Measurements from ENCODE around the gene ACBD3.

The ACBD3 gene

GRCh38 chr1:226111883-226112261 lies 74.7 kb downstream of the ACBD3 start:
- DNase-seq (ENCODE audit: low spot score), result no peak

GRCh38 chr1:226111098-226111882 lies 75.3 kb downstream of the ACBD3 start:
- DNase-seq (ENCODE audit: low spot score), result no peak

GRCh38 chr1:226110249-226111097 lies 76.1 kb downstream of the ACBD3 start:
- DNase-seq (ENCODE audit: low spot score), result peak; percentile 82

GRCh38 chr1:226109829-226110248 lies 76.7 kb downstream of the ACBD3 start:
- DNase-seq (ENCODE audit: low spot score), result peak; percentile 88

- no peak for DNase-seq (ENCODE audit: low spot score)
Observed at GRCh38 chr1:226108935-226109828, 77.4 kb downstream of the ACBD3 start.

- no peak for DNase-seq (ENCODE audit: low spot score)
Observed at GRCh38 chr1:226107471-226108460, 78.8 kb downstream of the ACBD3 start.

GRCh38 chr1:226104671-226105121 lies 81.8 kb downstream of the ACBD3 start:
- DNase-seq (ENCODE audit: low spot score), result no peak

GRCh38 chr1:226100436-226101391 lies 85.8 kb downstream of the ACBD3 start:
- DNase-seq (ENCODE audit: low spot score), result no peak

GRCh38 chr1:226098870-226099835 lies 87.4 kb downstream of the ACBD3 start:
- no peak for DNase-seq (ENCODE audit: low spot score)

GRCh38 chr1:226097866-226098625 lies 88.5 kb downstream of the ACBD3 start:
- no peak for DNase-seq (ENCODE audit: low spot score)

GRCh38 chr1:226095286-226095685 lies 91.3 kb downstream of the ACBD3 start:
- DNase-seq (ENCODE audit: low spot score), result no peak
